COLO829 (cell line): ENCODE data around the gene RNU6-1.

ENCODE experiments used
- DNase-seq: peaks from one replicate; pipeline ENCODE4 v3.0.0; 2012; ENCODE audit warnings: low spot score

RNU6-1 gene

DNA sequence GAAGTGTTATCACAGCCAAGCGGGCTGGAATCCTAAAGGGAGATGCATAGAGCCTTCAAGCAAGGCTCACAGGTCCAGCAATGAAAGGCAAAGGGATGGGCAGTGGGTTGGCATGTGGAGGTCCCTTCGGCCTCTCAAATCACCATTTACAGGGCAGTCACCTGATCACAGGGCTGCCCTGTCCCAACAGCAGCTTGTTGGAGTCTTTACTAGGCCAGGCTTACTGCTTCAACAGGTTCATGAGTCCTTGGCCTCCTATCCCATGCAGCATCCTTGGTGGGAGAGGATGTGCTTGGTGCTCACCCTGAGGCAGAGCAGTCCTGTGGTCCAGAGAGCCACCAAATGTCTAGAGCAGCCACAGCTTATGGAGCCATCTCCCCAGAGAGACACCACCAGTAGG is 38.7 kb downstream of the RNU6-1 start:
- DNase-seq = no peak

DNA sequence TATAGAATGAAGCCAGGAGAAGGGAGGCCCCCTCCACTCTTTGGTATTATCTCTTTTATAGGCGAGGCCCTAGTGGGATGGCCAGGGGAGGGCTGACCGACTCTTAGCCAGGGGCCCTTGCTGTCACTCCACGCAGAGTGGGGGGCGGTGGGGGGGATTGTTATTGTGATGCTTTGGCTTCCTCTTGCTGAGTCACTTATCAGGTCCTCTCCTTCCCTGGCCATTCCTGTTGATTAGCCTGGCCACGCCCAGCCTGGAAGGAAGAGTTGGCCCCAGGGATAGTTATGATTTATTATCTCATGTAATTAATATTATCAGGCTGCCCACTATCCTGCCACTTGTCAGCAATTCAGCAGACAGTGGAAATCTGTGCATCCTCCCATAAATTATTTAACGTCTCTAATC is 40.0 kb downstream of the RNU6-1 start:
- DNase-seq = no peak

DNA sequence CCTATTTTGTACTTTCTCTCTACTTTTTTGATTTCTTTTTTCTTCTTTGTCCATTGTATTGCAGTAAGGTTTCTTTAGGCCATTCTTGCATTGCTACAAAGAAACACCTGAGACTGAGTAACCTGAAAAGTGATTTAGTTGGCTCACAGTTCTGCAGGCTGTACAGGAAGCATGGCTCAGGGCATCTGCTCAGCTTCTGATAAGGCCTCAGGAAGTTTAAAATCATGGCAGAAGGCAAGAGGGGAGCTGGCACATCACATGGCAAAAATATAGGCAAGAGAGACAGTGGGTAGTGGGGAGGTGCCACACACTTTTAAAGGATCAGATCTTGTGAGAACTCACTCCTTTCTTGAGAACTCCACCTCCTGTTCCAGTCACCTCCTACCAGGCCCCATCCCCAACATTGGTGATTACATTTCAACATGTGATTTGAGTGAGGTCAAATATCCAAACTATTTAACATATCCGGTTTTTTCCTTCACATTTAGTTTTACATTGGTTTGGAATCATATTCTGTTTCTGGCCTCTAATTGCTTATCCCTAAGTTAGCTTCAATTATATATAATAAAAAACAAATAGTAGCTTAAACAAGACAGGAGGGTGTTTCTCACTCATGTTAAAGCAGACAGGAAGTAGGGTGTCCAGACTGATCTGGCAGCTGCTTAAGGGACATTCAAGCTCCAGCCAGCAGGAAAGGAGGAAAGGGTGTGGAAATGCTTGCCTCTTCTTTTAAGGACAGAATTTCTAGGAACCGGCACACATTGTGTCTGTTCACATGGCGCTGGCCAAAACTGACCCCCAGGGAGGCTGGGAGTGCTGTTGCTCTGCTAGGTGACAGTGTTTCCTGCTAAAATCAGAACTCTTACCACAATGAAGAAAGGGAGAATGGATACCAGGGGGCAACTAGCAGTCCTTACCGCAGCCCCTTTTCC is 43.4 kb downstream of the RNU6-1 start:
- no peak for DNase-seq

DNA sequence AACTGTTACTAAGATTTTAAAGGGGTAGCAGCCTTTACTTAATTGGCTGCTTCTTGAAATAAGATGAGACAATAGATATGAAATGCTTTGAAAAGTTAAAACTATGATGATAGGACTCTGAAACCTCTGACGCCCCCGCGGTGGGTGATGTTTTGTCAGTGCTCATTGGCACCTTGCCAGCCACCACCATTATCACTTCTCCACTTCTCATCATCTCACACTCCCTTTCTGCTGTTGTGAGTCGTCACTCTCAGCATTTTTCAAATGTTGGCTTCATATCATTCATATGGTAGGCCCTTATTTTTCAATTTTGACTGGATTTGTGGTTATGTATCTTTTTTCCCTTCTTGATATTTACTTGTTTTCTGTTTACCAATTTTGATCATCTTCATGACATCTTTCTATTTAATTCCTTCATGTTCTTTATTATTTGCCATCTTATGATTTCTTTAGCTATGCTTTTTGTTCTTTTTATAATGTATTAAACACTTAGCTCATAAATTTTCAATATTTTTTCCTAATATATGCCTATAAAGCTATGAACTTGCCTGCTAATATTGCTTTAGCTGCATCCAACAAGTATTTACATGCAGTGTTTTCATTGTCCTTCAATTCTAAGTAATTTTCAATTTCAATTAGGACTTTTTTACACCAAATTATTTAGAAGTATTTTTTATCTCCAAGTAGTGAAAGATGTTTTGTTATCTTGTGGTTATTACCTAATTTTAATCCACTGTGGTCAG is 44.8 kb downstream of the RNU6-1 start:
- DNase-seq = no peak

DNA sequence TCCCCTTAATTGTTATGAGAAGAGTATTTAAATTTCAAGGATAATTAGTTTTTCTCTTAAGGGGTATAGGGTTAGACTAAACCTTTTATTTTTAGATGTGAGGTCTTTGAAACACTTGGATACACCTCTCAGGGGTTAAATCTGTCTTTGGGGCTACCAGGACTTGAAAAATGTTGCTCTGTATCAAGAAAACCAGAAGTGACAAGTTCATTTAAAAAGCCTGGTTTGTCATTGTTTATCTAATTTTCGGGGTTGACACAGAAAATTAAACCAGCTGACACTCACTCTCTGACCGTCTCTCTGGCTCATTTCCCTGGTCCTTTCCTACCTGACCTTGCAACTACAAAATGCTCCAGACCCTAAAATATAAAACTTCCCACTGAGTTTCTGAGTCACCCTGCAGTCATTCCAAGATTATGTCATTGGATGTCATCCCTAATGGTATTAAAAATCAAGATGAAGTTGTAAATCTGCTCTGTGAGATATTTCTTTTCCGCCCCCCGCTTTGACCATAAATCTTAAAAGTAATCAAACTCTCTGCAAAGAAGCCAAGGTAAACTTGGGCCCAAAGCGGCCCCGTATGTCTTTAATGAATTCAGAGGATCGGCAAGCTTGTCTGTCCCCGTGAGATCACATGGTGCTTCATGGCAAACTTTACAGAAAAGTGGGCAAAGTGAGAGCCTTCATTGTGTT is 47.4 kb downstream of the RNU6-1 start:
- DNase-seq = no peak

DNA sequence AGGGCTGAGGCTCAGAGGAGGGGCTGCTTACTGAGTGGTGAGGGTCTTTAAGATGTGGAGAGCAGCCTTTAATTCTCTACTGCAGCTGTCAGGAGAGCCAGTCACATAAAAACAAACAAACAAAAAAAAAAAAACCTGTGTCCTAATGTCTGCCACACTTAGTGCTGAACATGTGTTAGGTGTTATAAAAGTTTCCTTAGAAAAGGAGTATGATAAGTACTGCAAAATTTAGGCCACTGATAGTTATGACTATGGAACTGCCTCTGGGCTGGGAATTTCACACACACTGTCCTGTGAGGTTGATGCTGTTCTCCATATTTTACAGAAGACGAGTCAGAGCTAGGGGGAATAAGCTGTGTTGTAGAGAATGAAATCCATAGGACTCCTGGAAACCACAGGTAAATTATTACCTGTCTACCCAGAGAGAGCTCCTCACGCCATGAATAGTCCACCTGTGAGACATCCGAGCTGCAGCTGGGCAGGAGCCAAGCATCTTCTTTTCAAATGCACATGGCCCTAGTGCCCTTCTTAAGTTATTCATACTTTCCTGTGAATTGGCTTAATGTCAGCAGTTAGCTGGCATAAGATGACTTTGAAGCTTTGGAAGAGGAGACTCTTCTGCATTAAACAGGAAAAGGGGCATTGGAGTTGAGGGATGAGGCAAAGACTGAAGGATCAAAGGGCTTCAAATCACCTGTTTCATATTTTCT is 49.1 kb downstream of the RNU6-1 start:
- no peak for DNase-seq
